ENCODE data around the gene UBA6. TPM values are rescaled to one million over a fixed set of nuclear protein-coding genes. Genes with fewer than 3 reads are reported as not detected.

The UBA6 gene
- total RNA-seq, 1 experiment from 2014 or later = 132 TPM

DNA sequence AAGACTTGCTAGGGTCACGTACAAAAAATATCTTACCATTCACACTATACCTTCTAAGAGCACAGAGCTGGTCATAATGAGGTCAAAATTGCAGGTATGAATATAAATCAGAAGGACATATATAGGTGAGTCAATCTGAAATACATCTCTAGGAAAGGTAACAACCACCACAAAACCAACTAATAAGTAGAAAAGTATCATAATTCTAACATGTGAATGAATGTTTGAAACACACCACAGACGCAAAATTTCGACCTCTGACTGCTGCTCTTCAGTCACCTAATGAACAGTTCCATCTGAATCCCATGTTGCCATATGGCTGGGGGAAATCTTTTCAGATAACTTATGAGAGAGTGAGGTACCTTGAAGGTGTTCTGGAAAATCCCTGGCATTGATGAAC lies 120.4 kb downstream of the UBA6 start:
- DNase-seq (ENCODE audit: low read depth) = no peak

- no peak for DNase-seq (ENCODE audit: low read depth)
Observed at GRCh38 chr4:67576538-67576937, 124.4 kb downstream of the UBA6 start.

DNA sequence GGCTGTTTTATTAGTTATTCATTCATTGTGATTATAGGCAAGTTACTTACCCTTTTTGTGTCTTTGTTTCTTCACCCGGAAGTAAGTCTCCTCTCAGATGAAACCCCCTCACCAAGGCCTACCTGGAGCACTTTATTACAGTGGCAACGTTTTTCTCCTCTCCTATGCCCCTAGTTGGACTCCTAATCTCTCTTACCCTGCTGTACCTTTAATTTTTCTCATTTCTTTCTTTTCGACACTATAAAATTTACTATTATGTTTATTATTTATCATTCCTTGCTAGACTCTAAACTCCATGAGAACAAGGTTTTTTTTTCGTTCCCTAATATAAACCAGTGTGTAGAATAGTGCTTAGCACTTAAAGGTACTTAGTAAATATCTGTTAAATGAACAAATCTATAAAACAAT lies 124.9 kb downstream of the UBA6 start:
- no peak for DNase-seq (ENCODE audit: low read depth)

GRCh38 chr4:67575232-67576058 lies 125.5 kb downstream of the UBA6 start:
- DNase-seq (ENCODE audit: low read depth) = no peak

- DNase-seq (ENCODE audit: low read depth) = no peak
Observed at GRCh38 chr4:67573193-67573592, 127.8 kb downstream of the UBA6 start.

DNA sequence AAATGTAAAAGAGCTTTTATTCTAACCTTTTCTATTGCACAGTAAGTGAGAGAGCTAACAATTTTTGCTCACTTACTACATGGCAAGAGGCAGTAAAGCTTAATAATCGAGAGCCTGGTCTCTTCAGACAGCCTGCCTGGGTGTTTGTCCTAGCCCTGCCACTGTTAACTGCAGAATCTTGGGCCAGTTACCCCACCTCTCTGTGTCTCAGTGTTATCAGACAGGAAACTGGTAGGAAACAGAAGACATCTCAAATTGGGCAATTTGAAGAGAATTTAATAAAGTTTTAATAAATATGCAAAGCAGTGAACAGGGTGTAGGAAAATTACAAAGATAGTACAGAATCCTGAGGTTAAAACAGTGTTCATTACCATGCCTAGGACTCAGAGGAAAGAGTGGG lies 129.0 kb downstream of the UBA6 start:
- no peak for DNase-seq (ENCODE audit: low read depth)

GRCh38 chr4:67570537-67570936 lies 130.4 kb downstream of the UBA6 start:
- DNase-seq (ENCODE audit: low read depth) = no peak

DNA sequence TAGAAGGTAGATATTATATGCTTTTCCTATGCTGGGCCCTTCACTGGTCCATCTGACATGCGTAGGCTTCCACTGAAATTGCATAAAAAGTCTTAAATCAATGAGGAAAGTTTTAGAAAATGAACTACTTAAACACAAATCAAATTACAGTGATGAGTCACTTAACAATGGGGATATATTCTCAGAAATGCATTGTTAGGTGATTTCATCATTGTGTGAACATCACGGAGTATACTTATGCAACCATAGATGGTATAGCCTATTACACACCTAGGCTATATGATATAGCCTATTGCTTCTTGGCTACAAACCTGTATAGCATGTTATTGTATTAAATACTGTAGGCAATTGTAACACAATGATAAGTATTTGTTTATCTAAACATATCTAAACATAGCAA lies 132.1 kb downstream of the UBA6 start:
- DNase-seq (ENCODE audit: low read depth) = peak; percentile 0

GRCh38 chr4:67566335-67566734 lies 134.6 kb downstream of the UBA6 start:
- no peak for DNase-seq (ENCODE audit: low read depth)

GRCh38 chr4:67565284-67565683 lies 135.7 kb downstream of the UBA6 start:
- DNase-seq (ENCODE audit: low read depth) = no peak

Other genes starting within 250 kb of the UBA6 start
- gene CENPC, start 155.7 kb downstream of the UBA6 start, total RNA-seq (2014; rRNA removed; shearing (Covaris generic)) = 6.2 and 9.6 TPM in 2 replicates
- gene STAP1, start 142.4 kb downstream of the UBA6 start, total RNA-seq (2014; rRNA removed; shearing (Covaris generic)) = not detected in 2 replicates
- not detected in 2 replicates for gene GNRHR, start 53.2 kb upstream of the UBA6 start, total RNA-seq (2014; rRNA removed; shearing (Covaris generic))
- gene TMPRSS11D, start 182.8 kb upstream of the UBA6 start, total RNA-seq (2014; rRNA removed; shearing (Covaris generic)) = not detected in 2 replicates